SU-DHL-6 (cell line): ENCODE measurements around the gene CAV1.

Experiments
- H2AFZ ChIP-seq: fragments of 200-600 bp; sonication (generic); 2 replicates; pipeline ENCODE4 v1.6.1; 2014; ENCODE audit warnings: low read depth, mild to moderate bottlenecking, moderate library complexity, mixed read lengths, antibody characterized with exemption, low read length; ENCODE audit not compliant: severe bottlenecking
- H3F3A ChIP-seq: fragments of 200-600 bp; shearing (Covaris generic); 2 replicates; pipeline ENCODE4 v1.6.0; 2016; ENCODE audit warnings: antibody characterized with exemption, mild to moderate bottlenecking; ENCODE audit not compliant: insufficient read depth
- H3K27ac ChIP-seq: fragments of 200-600 bp; sonication (generic); 2 replicates; pipeline ENCODE4 v1.5.1; 2016; ENCODE audit warnings: low read depth, mild to moderate bottlenecking, low read length, moderate library complexity, mixed read lengths
- H3K27me3 ChIP-seq: fragments of 200-600 bp; sonication (generic), shearing (Covaris generic); 2 replicates; pipeline ENCODE4 v1.6.0; 2014; ENCODE audit warnings: mild to moderate bottlenecking, low read length
- H3K36me3 ChIP-seq: fragments of 200-600 bp; sonication (generic); 2 replicates; pipeline ENCODE4 v1.6.1; 2014; ENCODE audit warnings: mild to moderate bottlenecking, low read length, mixed read lengths
- H3K4me2 ChIP-seq: fragments of 300-600, 200-600 bp; shearing (Covaris generic), sonication (generic); 2 replicates; pipeline ENCODE4 v1.6.0; 2014; ENCODE audit warnings: low read length, low read depth, mild to moderate bottlenecking; ENCODE audit not compliant: poor library complexity, severe bottlenecking
- H3K4me3 ChIP-seq: fragments of 200-600 bp; sonication (generic); 2 replicates; pipeline ENCODE4 v1.5.1; 2014; ENCODE audit warnings: antibody characterized with exemption, low read length, mild to moderate bottlenecking, mixed read lengths; ENCODE audit not compliant: insufficient read depth, poor library complexity, severe bottlenecking
- H3K79me2 ChIP-seq: fragments of 200-600 bp; sonication (generic); 2 replicates; pipeline ENCODE4 v1.6.1; 2014; ENCODE audit warnings: mild to moderate bottlenecking, low read length, moderate library complexity; ENCODE audit not compliant: insufficient read depth
- H3K9ac ChIP-seq: fragments of 200-600 bp; sonication (generic); 2 replicates; pipeline ENCODE4 v1.7.0; 2014; ENCODE audit warnings: mild to moderate bottlenecking, low read length
- H3K9me2 ChIP-seq: fragments of 200-600 bp; sonication (generic); replicated peaks from 2 replicates; pipeline ENCODE4 v1.6.1; 2014; ENCODE audit warnings: low read length; ENCODE audit not compliant: insufficient read depth
- H3K9me3 ChIP-seq: fragments of 200-600 bp; sonication (generic); 2 replicates; pipeline ENCODE4 v1.6.1; 2014; ENCODE audit warnings: low read length, mixed read lengths; ENCODE audit not compliant: insufficient read depth
- H4K20me1 ChIP-seq: fragments of 200-600 bp; sonication (generic); 2 replicates; pipeline ENCODE4 v1.6.1; 2014; ENCODE audit warnings: low read depth, mild to moderate bottlenecking, antibody characterized with exemption, low read length, moderate library complexity, mixed read lengths
- EZH2phosphoT487 ChIP-seq: fragments of 200-600 bp; sonication (generic), shearing (Covaris generic); conservative IDR thresholded peaks from 2 replicates; pipeline ENCODE4 v1.6.1; 2018; ENCODE audit warnings: mild to moderate bottlenecking, antibody characterized with exemption, low read length, moderate library complexity, mixed read lengths
- TF ChIP-seq, protein P1 (sequence below): fragments of 200-600 bp; sonication (generic); IDR thresholded peaks from one replicate; pipeline ENCODE4 v1.5.1; 2017; ENCODE audit warnings: antibody characterized with exemption, mild to moderate bottlenecking, low read length, moderate library complexity; ENCODE audit not compliant: insufficient read depth, poor library complexity, severe bottlenecking

CAV1 gene

DNA sequence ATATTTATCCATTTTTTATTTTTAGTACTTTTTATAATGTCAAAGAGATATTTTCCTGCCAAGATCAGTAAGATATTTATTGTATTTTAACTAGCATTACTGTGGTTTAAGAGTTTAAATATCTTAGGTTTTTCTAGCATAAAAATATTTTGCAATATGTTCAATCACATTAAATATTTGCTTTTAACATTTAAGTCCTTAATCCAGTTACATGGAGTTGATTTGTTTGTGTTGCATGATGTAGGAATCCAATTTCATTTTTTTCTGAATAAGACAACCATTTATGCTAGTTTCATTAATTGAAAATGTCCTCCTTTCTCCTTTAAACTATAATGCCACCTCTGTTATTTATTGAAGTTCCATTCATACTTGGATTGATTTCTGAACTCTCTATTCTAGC is 41.8 kb downstream of the CAV1 start:
- H3K79me2 ChIP-seq, result no peaks in the 10 kb centered on the region
- no peak overlapping the region for H3K4me3 ChIP-seq
- no peak overlapping the region for H2AFZ ChIP-seq
- no peaks in the 10 kb centered on the region for H3F3A ChIP-seq
- no peaks in the 10 kb centered on the region for H3K9me3 ChIP-seq
- H3K36me3 ChIP-seq, result no peaks in the 10 kb centered on the region
- no peaks in the 10 kb centered on the region for H4K20me1 ChIP-seq
- no peak overlapping the region for H3K4me2 ChIP-seq
- TF ChIP-seq, protein P1, sequence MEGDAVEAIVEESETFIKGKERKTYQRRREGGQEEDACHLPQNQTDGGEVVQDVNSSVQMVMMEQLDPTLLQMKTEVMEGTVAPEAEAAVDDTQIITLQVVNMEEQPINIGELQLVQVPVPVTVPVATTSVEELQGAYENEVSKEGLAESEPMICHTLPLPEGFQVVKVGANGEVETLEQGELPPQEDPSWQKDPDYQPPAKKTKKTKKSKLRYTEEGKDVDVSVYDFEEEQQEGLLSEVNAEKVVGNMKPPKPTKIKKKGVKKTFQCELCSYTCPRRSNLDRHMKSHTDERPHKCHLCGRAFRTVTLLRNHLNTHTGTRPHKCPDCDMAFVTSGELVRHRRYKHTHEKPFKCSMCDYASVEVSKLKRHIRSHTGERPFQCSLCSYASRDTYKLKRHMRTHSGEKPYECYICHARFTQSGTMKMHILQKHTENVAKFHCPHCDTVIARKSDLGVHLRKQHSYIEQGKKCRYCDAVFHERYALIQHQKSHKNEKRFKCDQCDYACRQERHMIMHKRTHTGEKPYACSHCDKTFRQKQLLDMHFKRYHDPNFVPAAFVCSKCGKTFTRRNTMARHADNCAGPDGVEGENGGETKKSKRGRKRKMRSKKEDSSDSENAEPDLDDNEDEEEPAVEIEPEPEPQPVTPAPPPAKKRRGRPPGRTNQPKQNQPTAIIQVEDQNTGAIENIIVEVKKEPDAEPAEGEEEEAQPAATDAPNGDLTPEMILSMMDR, result no peak
- TF ChIP-seq EZH2phosphoT487, result no peak
- H3K9ac ChIP-seq, result no peak overlapping the region
- no peaks in the 10 kb centered on the region for H3K9me2 ChIP-seq
- H3K27ac ChIP-seq, result no peak overlapping the region
- H3K27me3 ChIP-seq, result no peaks in the 10 kb centered on the region

DNA sequence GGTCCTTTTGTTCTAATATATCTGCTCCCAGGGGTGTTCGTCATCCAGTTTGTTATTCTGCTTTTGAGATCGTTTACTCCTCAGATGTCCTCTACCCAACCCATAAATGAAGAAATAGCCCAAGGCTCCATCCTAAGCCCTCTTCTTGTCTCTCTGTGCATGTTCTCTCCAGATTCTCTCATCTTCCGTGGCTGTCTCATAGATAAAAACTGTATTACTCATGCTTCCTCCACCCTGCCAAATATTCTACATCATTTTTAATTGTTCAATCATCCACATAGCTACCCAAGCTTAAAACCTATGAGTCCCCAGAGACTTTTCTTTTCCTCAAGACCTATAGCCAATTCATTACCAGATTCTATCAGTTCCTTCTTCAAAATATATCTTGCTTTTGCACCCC is 44.9 kb downstream of the CAV1 start:
- Histone ChIP-seq H4K20me1 (no peaks in the 10 kb centered on the region), H3K9me2 (no peaks in the 10 kb centered on the region), H3K4me3 (no peak overlapping the region), H3K36me3 (no peaks in the 10 kb centered on the region), H3K27me3 (no peaks in the 10 kb centered on the region), H3K79me2 (no peaks in the 10 kb centered on the region), H3F3A (no peaks in the 10 kb centered on the region), H2AFZ (no peak overlapping the region), H3K4me2 (no peak overlapping the region), H3K27ac (no peak overlapping the region), H3K9ac (no peak overlapping the region), H3K9me3 (no peaks in the 10 kb centered on the region)
- no peak for TF ChIP-seq EZH2phosphoT487
- TF ChIP-seq, protein P1, result no peak

DNA sequence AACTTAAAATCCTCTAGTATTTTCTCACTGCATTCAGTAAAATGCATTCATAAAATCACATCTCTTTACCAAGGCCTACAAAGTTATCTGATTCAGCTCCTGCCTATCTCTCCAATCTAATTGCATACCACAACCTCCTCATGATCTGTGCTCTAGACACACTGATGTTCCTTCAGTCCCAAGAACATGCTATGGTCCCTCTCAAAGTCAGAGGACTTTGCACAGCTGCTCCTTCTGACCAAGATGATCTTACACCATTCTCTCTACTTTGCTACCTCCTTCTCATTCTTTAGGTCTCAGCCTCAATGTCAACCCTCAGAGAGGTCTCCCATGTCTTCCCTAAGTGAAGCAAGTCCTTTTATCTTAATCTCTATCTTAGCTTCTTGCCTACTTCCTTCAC is 45.5 kb downstream of the CAV1 start:
- H2AFZ ChIP-seq, result no peak overlapping the region
- no peak overlapping the region for H3K27ac ChIP-seq

More for the DNA sequence above, 45.5 kb downstream of the CAV1 start:
- Histone ChIP-seq H3K9ac (no peak overlapping the region), H3K79me2 (no peaks in the 10 kb centered on the region), H4K20me1 (no peaks in the 10 kb centered on the region), H3K4me2 (no peak overlapping the region), H3K9me3 (no peaks in the 10 kb centered on the region), H3K9me2 (no peaks in the 10 kb centered on the region), H3K36me3 (no peaks in the 10 kb centered on the region), H3F3A (no peaks in the 10 kb centered on the region), H3K4me3 (no peak overlapping the region), H3K27me3 (no peaks in the 10 kb centered on the region)
- TF ChIP-seq, protein P1, result no peak
- TF ChIP-seq EZH2phosphoT487, result no peak
